ENCODE results near the gene NDE1.

DNA sequence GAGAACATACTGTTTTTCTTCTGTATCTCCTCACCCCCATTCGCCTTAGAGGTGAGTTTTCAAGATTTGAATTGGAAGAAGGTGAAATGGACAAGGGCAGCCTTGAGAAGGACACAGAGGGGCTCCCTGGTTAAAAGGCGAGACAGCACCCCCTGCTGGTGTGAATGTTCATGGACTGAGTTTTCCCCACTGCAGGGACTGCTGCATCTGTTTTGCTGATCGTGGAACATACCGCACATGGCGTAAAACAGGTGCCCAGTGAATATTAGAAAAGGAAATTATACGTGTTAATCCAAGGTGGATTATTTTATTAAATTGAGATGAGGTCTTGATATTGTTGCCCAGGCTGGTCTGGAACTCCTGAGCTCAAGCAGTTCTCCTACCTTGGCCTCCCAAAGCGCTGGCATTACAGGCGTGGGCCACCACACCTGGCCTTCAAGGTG is 54.5 kb downstream of the NDE1 start:
- TF ChIP-seq, protein P1, sequence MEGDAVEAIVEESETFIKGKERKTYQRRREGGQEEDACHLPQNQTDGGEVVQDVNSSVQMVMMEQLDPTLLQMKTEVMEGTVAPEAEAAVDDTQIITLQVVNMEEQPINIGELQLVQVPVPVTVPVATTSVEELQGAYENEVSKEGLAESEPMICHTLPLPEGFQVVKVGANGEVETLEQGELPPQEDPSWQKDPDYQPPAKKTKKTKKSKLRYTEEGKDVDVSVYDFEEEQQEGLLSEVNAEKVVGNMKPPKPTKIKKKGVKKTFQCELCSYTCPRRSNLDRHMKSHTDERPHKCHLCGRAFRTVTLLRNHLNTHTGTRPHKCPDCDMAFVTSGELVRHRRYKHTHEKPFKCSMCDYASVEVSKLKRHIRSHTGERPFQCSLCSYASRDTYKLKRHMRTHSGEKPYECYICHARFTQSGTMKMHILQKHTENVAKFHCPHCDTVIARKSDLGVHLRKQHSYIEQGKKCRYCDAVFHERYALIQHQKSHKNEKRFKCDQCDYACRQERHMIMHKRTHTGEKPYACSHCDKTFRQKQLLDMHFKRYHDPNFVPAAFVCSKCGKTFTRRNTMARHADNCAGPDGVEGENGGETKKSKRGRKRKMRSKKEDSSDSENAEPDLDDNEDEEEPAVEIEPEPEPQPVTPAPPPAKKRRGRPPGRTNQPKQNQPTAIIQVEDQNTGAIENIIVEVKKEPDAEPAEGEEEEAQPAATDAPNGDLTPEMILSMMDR (IDR thresholded peaks at IDR 0.05; ENCODE audit: low read depth, low read length, missing input control), result peak; percentile 75
- TF ChIP-seq RAD21 (IDR thresholded peaks at IDR 0.05) (peak; percentile 82 to 87), TAF1 (conservative IDR thresholded peaks at IDR 0.05) (no peak), RXRA (IDR thresholded peaks at IDR 0.05) (no peak), EGR1 (IDR thresholded peaks at IDR 0.05; ENCODE audit: low read depth in 2 of 2) (no peak), JUND (IDR thresholded peaks at IDR 0.05) (no peak)
- TF ChIP-seq, protein P2, sequence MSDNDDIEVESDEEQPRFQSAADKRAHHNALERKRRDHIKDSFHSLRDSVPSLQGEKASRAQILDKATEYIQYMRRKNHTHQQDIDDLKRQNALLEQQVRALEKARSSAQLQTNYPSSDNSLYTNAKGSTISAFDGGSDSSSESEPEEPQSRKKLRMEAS (IDR thresholded peaks at IDR 0.05), result no peak
- TF ChIP-seq, protein P3, sequence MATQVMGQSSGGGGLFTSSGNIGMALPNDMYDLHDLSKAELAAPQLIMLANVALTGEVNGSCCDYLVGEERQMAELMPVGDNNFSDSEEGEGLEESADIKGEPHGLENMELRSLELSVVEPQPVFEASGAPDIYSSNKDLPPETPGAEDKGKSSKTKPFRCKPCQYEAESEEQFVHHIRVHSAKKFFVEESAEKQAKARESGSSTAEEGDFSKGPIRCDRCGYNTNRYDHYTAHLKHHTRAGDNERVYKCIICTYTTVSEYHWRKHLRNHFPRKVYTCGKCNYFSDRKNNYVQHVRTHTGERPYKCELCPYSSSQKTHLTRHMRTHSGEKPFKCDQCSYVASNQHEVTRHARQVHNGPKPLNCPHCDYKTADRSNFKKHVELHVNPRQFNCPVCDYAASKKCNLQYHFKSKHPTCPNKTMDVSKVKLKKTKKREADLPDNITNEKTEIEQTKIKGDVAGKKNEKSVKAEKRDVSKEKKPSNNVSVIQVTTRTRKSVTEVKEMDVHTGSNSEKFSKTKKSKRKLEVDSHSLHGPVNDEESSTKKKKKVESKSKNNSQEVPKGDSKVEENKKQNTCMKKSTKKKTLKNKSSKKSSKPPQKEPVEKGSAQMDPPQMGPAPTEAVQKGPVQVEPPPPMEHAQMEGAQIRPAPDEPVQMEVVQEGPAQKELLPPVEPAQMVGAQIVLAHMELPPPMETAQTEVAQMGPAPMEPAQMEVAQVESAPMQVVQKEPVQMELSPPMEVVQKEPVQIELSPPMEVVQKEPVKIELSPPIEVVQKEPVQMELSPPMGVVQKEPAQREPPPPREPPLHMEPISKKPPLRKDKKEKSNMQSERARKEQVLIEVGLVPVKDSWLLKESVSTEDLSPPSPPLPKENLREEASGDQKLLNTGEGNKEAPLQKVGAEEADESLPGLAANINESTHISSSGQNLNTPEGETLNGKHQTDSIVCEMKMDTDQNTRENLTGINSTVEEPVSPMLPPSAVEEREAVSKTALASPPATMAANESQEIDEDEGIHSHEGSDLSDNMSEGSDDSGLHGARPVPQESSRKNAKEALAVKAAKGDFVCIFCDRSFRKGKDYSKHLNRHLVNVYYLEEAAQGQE (IDR thresholded peaks at IDR 0.05), result no peak

All from liver (tissue), 3 donors.